Ovary (tissue), 9 donors: ENCODE results near the gene BTN2A1. TPM values are rescaled to one million over a fixed set of nuclear protein-coding genes. Genes with fewer than 3 reads are reported as not detected.
A peak's percentile ranks its signal among the peaks of the same experiment; 100 is the strongest.

Experiments
- DNase-seq, 5 donors: peaks; one replicate each; pipeline ENCODE4 v3.0.0-alpha.2; 2019 to 2020
- H3K27ac ChIP-seq, 2 donors: fragments of 200-600 bp; one replicate each; pipeline versions ENCODE4 v1.5.1 to v1.8.0; 2019 to 2022
- H3K27me3 ChIP-seq: fragments of 200-600 bp; one replicate; pipeline ENCODE4 v1.8.0; 2022
- H3K36me3 ChIP-seq: fragments of 200-600 bp; sonication (generic); one replicate; pipeline ENCODE4 v1.5.1; 2019
- H3K4me1 ChIP-seq: one replicate; pipeline ENCODE4 v1.8.1; 2013; ENCODE audit warnings: mild to moderate bottlenecking, moderate library complexity; ENCODE audit not compliant: insufficient read depth
- H3K4me3 ChIP-seq: fragments of 200-600 bp; sonication (generic); one replicate; pipeline ENCODE4 v1.5.1; 2017
- H3K9me3 ChIP-seq, 2 donors: fragments of 200-600 bp in 1 of 2; sonication (generic) in 1 of 2; one replicate each; pipeline versions ENCODE4 v1.5.1 to v1.8.1; 2013 to 2019; ENCODE audit warnings: mild to moderate bottlenecking in 1 of 2, moderate library complexity in 1 of 2
- EP300 ChIP-seq: sonication (generic); formaldehyde crosslinking; IDR thresholded peaks from one replicate; pipeline ENCODE4 v1.6.1; 2017; ENCODE audit warnings: antibody characterized with exemption
- POLR2A ChIP-seq: fragments of 450-650 bp; IDR thresholded peaks from one replicate; pipeline ENCODE4 v1.6.1; 2017; ENCODE audit warnings: antibody characterized with exemption, mild to moderate bottlenecking, moderate library complexity
- WGBS, 3 donors: extraction: QIAGEN DNeasy Blood & Tissue Kit in 1 of 3; methylation state at CpG; one replicate each; pipeline versions ENCODE4 v1.1.5 to v1.1.7; 2013 to 2017; 5-methylcytosine and 5-hydroxymethylcytosine counted together
- intact Hi-C, 4 donors: fragments of 100-400 bp; cut with DNase I; formaldehyde crosslinking; loops; one replicate each; pipeline versions ENCODE4 v1.11.0 to v1.15.1; 2022 to 2023
- polyA plus RNA-seq, 2 donors: library from polyadenylated mRNA; stranded (reverse); fragments of 200-250 nt in 1 of 2; fragments of 350-450 nt in 1 of 2; fragmentation: Illumina TruSeq in 1 of 2; extraction: RNeasy Lipid Tissue Mini Kit (QIAGEN cat#74804) in 1 of 2; gene quantifications; one replicate each; pipeline ENCODE4 v1.2.3, GENCODE V29; 2013 to 2014
- total RNA-seq, 7 donors: library from RNA; depleted of rRNA in 2 of 7; stranded (reverse); fragments of >200 nt in 2 of 7; fragmentation: NEBNext Ultra II Directional in 3 of 7; extraction: Animal tissue kit (Norgen Biotek cat#: 25700) in 3 of 7; gene quantifications; one replicate each; pipeline versions ENCODE4 v1.1.0 to v1.2.4, GENCODE V29; 2016 to 2023
- TF ChIP-seq, protein P1 (sequence below), 3 donors: fragments of 450-650 bp in 2 of 3; fragments of 200-600 bp in 1 of 3; IDR thresholded peaks; one replicate each; pipeline versions ENCODE4 v1.5.1 to v1.8.0; 2016 to 2022; ENCODE audit warnings: antibody characterized with exemption in 3 of 3, mild to moderate bottlenecking in 1 of 3
- donor health status: DM: no; HTN: no; CAD: no; lungs with moderate emphysema.
- donor health status: DM: no; HTN: no; CAD: no.
- donor health status: Bipolar disorder and iron deficiency.
- donor health status: DM: yes; HTN: yes; CAD: no.
- donor health status: DM: no; HTN: no; CAD: no.
- donor health status: DM: yes; HTN: yes; CAD: no.

BTN2A1 gene
- total and polyA plus RNA-seq, 9 donors = 9.0 to 33.3 (median 18.8) TPM

DNA sequence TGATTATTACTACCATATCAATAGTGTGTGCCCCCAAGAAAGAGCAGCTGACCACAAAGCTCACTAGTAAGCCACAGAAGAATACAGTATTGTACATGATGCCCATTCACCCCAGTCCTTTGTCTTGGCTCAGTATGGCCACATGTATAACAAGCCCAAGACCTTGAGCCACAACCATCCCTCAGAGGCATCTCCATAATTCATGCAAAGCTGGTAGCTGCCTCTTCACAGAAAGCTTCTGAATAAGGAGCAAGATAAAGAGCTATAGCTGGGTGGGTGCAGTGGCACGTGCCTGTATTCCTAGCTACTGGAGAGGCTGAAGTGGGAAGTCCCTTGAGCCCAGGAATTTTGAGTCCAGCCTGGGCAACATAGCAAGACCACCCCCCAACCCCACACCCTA lies 37.5 kb downstream of the BTN2A1 start:
- no peak overlapping the region for H3K4me3 ChIP-seq
- intact Hi-C loops = no loop called here
- DNase-seq = no peak
- no peaks in the 10 kb centered on the region for H3K9me3 ChIP-seq
- TF ChIP-seq POLR2A (no peak), EP300 (no peak)
- TF ChIP-seq, protein P1, sequence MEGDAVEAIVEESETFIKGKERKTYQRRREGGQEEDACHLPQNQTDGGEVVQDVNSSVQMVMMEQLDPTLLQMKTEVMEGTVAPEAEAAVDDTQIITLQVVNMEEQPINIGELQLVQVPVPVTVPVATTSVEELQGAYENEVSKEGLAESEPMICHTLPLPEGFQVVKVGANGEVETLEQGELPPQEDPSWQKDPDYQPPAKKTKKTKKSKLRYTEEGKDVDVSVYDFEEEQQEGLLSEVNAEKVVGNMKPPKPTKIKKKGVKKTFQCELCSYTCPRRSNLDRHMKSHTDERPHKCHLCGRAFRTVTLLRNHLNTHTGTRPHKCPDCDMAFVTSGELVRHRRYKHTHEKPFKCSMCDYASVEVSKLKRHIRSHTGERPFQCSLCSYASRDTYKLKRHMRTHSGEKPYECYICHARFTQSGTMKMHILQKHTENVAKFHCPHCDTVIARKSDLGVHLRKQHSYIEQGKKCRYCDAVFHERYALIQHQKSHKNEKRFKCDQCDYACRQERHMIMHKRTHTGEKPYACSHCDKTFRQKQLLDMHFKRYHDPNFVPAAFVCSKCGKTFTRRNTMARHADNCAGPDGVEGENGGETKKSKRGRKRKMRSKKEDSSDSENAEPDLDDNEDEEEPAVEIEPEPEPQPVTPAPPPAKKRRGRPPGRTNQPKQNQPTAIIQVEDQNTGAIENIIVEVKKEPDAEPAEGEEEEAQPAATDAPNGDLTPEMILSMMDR (IDR thresholded peaks at IDR 0.05) = no peak
- no peaks in the 10 kb centered on the region for H3K27me3 ChIP-seq
- no peak overlapping the region for H3K27ac ChIP-seq
- WGBS, 3 donors = 46 to 72% (median 53%) methylated on average over 1 of the region's 1 CpG
- H3K4me1 ChIP-seq = no peaks in the 10 kb centered on the region
- no peaks in the 10 kb centered on the region for H3K36me3 ChIP-seq

DNA sequence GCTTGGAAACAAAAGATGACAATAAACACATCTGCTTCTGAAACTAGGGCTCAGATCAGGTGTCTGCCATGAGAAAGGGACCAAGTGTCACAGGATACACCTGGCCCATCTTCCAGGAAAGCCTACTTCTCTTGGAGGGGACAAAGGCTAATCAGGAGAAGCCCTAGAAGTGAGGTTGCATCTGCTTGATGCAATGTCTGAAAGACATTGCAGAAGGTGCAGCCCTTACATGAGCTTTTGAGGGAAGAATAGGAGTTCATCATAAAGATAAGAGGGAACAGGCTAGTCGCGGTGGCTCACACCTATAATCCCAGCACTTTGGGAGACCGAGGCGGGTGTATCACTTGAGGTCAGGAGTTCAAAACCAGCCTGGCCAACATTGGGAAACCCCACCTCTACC lies 39.9 kb downstream of the BTN2A1 start:
- no peaks in the 10 kb centered on the region for H3K36me3 ChIP-seq
- H3K9me3 ChIP-seq = no peaks in the 10 kb centered on the region
- intact Hi-C loops = no loop called here
- no peak overlapping the region for H3K4me3 ChIP-seq
- no peak for DNase-seq
- 69 to 97% (median 88%) methylated on average over 4 of the region's 4 CpGs for WGBS, 3 donors
- no peaks in the 10 kb centered on the region for H3K27me3 ChIP-seq
- no peak overlapping the region for H3K27ac ChIP-seq
- H3K4me1 ChIP-seq = peaks cover 5% of the 10 kb centered on the region
- TF ChIP-seq, protein P1 (IDR thresholded peaks at IDR 0.05) = no peak
- TF ChIP-seq EP300 (no peak), POLR2A (no peak)

DNA sequence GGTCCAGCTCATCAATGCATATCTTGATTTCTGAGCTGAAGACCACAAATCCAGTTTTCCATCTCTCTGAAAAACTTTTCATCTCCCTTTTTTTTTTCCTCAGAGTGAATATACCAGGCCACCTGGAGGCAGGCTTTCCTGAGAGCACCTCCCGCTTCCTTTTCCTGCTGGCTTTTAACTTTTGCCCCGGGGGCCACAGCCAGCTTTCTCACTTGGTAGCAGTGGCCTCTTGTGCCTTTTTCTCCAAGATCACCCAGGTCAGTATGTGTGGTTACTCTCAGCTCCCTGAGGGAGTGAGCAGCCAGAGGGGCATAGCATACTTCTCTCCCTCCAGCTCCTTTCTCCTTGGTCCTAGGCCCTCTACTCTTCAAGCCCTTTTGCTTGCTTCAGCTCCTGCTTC lies 42.3 kb downstream of the BTN2A1 start, which contains the start of gene BTN1A1:
BTN1A1 (plus strand) TSS at position 202 of the 400 bp plus-strand sequence. CDS start 984 bp downstream, outside the sequence.
- no peaks in the 10 kb centered on the region for H3K27me3 ChIP-seq
- no peak for DNase-seq

DNA sequence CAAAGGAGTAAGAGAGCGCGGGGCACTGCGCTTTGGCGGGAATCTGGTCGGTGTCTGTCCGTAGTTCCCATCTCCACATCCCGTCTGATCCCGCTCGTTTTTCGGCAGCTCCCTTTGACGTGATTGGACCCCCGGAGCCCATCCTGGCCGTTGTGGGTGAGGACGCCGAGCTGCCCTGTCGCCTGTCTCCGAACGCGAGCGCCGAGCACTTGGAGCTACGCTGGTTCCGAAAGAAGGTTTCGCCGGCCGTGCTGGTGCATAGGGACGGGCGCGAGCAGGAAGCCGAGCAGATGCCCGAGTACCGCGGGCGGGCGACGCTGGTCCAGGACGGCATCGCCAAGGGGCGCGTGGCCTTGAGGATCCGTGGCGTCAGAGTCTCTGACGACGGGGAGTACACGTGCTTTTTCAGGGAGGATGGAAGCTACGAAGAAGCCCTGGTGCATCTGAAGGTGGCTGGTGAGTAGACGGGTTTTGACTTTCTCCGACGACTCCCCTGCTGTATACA lies 43.8 kb downstream of the BTN2A1 start:
- Histone ChIP-seq H3K27me3 (no peaks in the 10 kb centered on the region), H3K9me3 (no peaks in the 10 kb centered on the region), H3K36me3 (no peaks in the 10 kb centered on the region), H3K4me3 (peak overlapping the region; percentile 19), H3K4me1 (peaks cover 5% of the 10 kb centered on the region), H3K27ac (no peak overlapping the region)
- intact Hi-C loops = no loop called here
- TF ChIP-seq POLR2A (no peak), EP300 (no peak)
- TF ChIP-seq, protein P1 (IDR thresholded peaks at IDR 0.05) = no peak
- DNase-seq = peak in 3 of 5 donors; percentile 12 to 53 (median 29)
- 6 to 18% (median 12%) methylated on average over 37 to 49 of the region's 49 CpGs for WGBS, 3 donors

More for the DNA sequence above, 42.3 kb downstream of the BTN2A1 start, which contains the start of gene BTN1A1:
- no peaks in the 10 kb centered on the region for H3K9me3 ChIP-seq
- H3K27ac ChIP-seq = no peak within 1 kb of the TSS
- H3K36me3 ChIP-seq = no peaks in the 10 kb centered on the region
- TF ChIP-seq EP300 = no peak
- TF ChIP-seq, protein P1 (IDR thresholded peaks at IDR 0.05) = no peak
- no peak for TF ChIP-seq POLR2A
- intact Hi-C loops = no loop called here
- no peak within 1 kb of the TSS for H3K4me3 ChIP-seq
- 69 to 74% (median 71%) methylated on average over 2 of the region's 2 CpGs for WGBS, 3 donors
- H3K4me1 ChIP-seq = peaks cover 5% of the 10 kb centered on the region
